ENCODE data around the gene CXorf58.

The CXorf58 gene

GRCh38 chrX:23901805-23902204 is 6.0 kb upstream of the CXorf58 start:
- peak; percentile 71 for DNase-seq

- peak; percentile 53 for DNase-seq
Measured at GRCh38 chrX:23902419-23902818, 5.4 kb upstream of the CXorf58 start.

- DNase-seq = no peak
Measured at GRCh38 chrX:23904096-23904495, 3.7 kb upstream of the CXorf58 start.

GRCh38 chrX:23907111-23907497 is 702 bp upstream of the CXorf58 start:
- DNase-seq = no peak

GRCh38 chrX:23908219-23909004 is 606 bp downstream of the CXorf58 start:
- DNase-seq = no peak

GRCh38 chrX:23911126-23911835 is 3.5 kb downstream of the CXorf58 start:
- no peak for DNase-seq

GRCh38 chrX:23919148-23919547 is 11.3 kb downstream of the CXorf58 start:
- no peak for DNase-seq

- no peak for DNase-seq
Measured at GRCh38 chrX:23919706-23920320, 12.0 kb downstream of the CXorf58 start.

- no peak for DNase-seq
Measured at GRCh38 chrX:23926015-23926414, 18.2 kb downstream of the CXorf58 start.

GRCh38 chrX:23930894-23931604 is 23.2 kb downstream of the CXorf58 start:
- no peak for DNase-seq

- no peak for DNase-seq
Measured at GRCh38 chrX:23932046-23932445, 24.2 kb downstream of the CXorf58 start.

- DNase-seq = no peak
Measured at GRCh38 chrX:23935106-23935505, 27.3 kb downstream of the CXorf58 start.

GRCh38 chrX:23936180-23936579 is 28.4 kb downstream of the CXorf58 start:
- no peak for DNase-seq

GRCh38 chrX:23937100-23937499 is 29.3 kb downstream of the CXorf58 start:
- DNase-seq = no peak

- DNase-seq = no peak
Measured at GRCh38 chrX:23938690-23939089, 30.9 kb downstream of the CXorf58 start.

GRCh38 chrX:23939203-23939602 is 31.4 kb downstream of the CXorf58 start:
- no peak for DNase-seq

- DNase-seq = no peak
Measured at GRCh38 chrX:23944234-23944633, 36.4 kb downstream of the CXorf58 start.

- DNase-seq = no peak
Measured at GRCh38 chrX:23945206-23945605, 37.4 kb downstream of the CXorf58 start.

GRCh38 chrX:23952391-23952790 is 44.6 kb downstream of the CXorf58 start:
- no peak for DNase-seq

GRCh38 chrX:23952984-23953907 is 45.4 kb downstream of the CXorf58 start:
- DNase-seq = no peak

- DNase-seq = no peak
Measured at GRCh38 chrX:23953908-23954269, 46.1 kb downstream of the CXorf58 start.

- DNase-seq = no peak
Measured at GRCh38 chrX:23954396-23954795, 46.6 kb downstream of the CXorf58 start.

Measured in NCI-H510A treated with DMSO at 0.1 percent for 48 hours (cell line).